ENCODE results near the gene BRMS1. TPM values are rescaled to one million over a fixed set of nuclear protein-coding genes. Genes with fewer than 3 reads are reported as not detected.
A peak's percentile ranks its signal among the peaks of the same experiment; 100 is the strongest.

The BRMS1 gene
- total and polyA plus RNA-seq, 2 experiments from 2014 or later: 39.7 to 48.6 TPM

GRCh38 chr11:66314561-66315497, 30.1 kb downstream of the BRMS1 start:
- no peak for DNase-seq (ENCODE audit: low spot score)
- peak overlapping the region; percentile 77 for H3K4me2 ChIP-seq
- peak overlapping the region; percentile 27 for H3K4me3 ChIP-seq

GRCh38 chr11:66314186-66314501, 30.8 kb downstream of the BRMS1 start:
- no peak overlapping the region for H2AFZ ChIP-seq
- WGBS (ENCODE audit: low lambda C conversion rate, missing lambda C conversion rate): 87% methylated on average over 1 of the region's 1 CpG
- peak overlapping the region; percentile 77 for H3K4me2 ChIP-seq
- H3K9me3 ChIP-seq (ENCODE audit: low read depth): no peaks in the 10 kb centered on the region
- no peaks in the 10 kb centered on the region for H3K9me2 ChIP-seq (replicated peaks; ENCODE audit: insufficient read depth)
- no peaks in the 10 kb centered on the region for H3K36me3 ChIP-seq (replicated peaks; ENCODE audit: insufficient read depth, low read depth)
- peaks cover 29% of the 10 kb centered on the region for H3K79me2 ChIP-seq
- no peak for DNase-seq (ENCODE audit: low spot score)
- H3K4me1 ChIP-seq (ENCODE audit: insufficient read depth): peaks cover 21% of the 10 kb centered on the region
- H3K4me3 ChIP-seq: peak overlapping the region; percentile 27
- peak overlapping the region; percentile 97 for H3K27ac ChIP-seq
- no peaks in the 10 kb centered on the region for H4K20me1 ChIP-seq (ENCODE audit: insufficient read depth, poor library complexity, severe bottlenecking)
- H3K27me3 ChIP-seq: no peaks in the 10 kb centered on the region
- TF ChIP-seq EZH2phosphoT487 (IDR thresholded peaks at IDR 0.05; ENCODE audit: low read depth, severe bottlenecking, unreplicated experiment) (no peak), EZH2 (IDR thresholded peaks at IDR 0.05; ENCODE audit: borderline replicate concordance) (no peak), CTCF (IDR thresholded peaks at IDR 0.05; ENCODE audit: poor library complexity) (no peak)

More at GRCh38 chr11:66314561-66315497, 30.1 kb downstream of the BRMS1 start:
- H3K79me2 ChIP-seq: peaks cover 29% of the 10 kb centered on the region
- H3K27me3 ChIP-seq: no peaks in the 10 kb centered on the region
- H3K9me3 ChIP-seq (ENCODE audit: low read depth): no peaks in the 10 kb centered on the region
- TF ChIP-seq CTCF (IDR thresholded peaks at IDR 0.05; ENCODE audit: poor library complexity) (no peak), EZH2phosphoT487 (IDR thresholded peaks at IDR 0.05; ENCODE audit: low read depth, severe bottlenecking, unreplicated experiment) (no peak), EZH2 (IDR thresholded peaks at IDR 0.05; ENCODE audit: borderline replicate concordance) (no peak)
- 88% methylated on average over 17 of the region's 17 CpGs for WGBS (ENCODE audit: low lambda C conversion rate, missing lambda C conversion rate)
- H2AFZ ChIP-seq: no peak overlapping the region
- no peaks in the 10 kb centered on the region for H4K20me1 ChIP-seq (ENCODE audit: insufficient read depth, poor library complexity, severe bottlenecking)
- no peaks in the 10 kb centered on the region for H3K36me3 ChIP-seq (replicated peaks; ENCODE audit: insufficient read depth, low read depth)
- peak overlapping the region; percentile 97 for H3K27ac ChIP-seq
- peaks cover 23% of the 10 kb centered on the region for H3K4me1 ChIP-seq (ENCODE audit: insufficient read depth)
- no peaks in the 10 kb centered on the region for H3K9me2 ChIP-seq (replicated peaks; ENCODE audit: insufficient read depth)

GRCh38 chr11:66313321-66314185, 31.4 kb downstream of the BRMS1 start:
- Histone ChIP-seq H3K4me3 (peak overlapping the region; percentile 27), H3K4me1 (ENCODE audit: insufficient read depth) (peaks cover 15% of the 10 kb centered on the region), H3K9me3 (ENCODE audit: low read depth) (no peaks in the 10 kb centered on the region), H3K27me3 (no peaks in the 10 kb centered on the region), H3K4me2 (peak overlapping the region; percentile 77), H4K20me1 (ENCODE audit: insufficient read depth, poor library complexity, severe bottlenecking) (no peaks in the 10 kb centered on the region), H3K79me2 (peaks cover 29% of the 10 kb centered on the region), H3K27ac (peak overlapping the region; percentile 97), H3K36me3 (replicated peaks; ENCODE audit: insufficient read depth, low read depth) (no peaks in the 10 kb centered on the region), H3K9me2 (replicated peaks; ENCODE audit: insufficient read depth) (no peaks in the 10 kb centered on the region), H2AFZ (no peak overlapping the region)
- TF ChIP-seq CTCF (IDR thresholded peaks at IDR 0.05; ENCODE audit: poor library complexity) (peak; percentile 52), EZH2 (IDR thresholded peaks at IDR 0.05; ENCODE audit: borderline replicate concordance) (no peak)
- WGBS (ENCODE audit: low lambda C conversion rate, missing lambda C conversion rate): 22% methylated on average over 23 of the region's 38 CpGs
- DNase-seq (ENCODE audit: low spot score): peak; percentile 86
